Activated CD4-positive, alpha-beta T cell treated with anti-CD3 and anti-CD28 coated beads, Interleukin-2, amount 10 ng/mL, durations not matched to agents 7 days and 5 days (primary cell): ENCODE measurements around the gene ADCY5. TPM values are rescaled to one million over a fixed set of nuclear protein-coding genes. Genes with fewer than 3 reads are reported as not detected.
A peak's percentile ranks its signal among the peaks of the same experiment; 100 is the strongest.

Experiments
- CTCF ChIA-PET: fragments of 350-600 bp; sonication (Branson Sonifier 250); formaldehyde crosslinking; loops from one replicate; lab custom pipeline; 2021; ENCODE audit warnings: antibody characterized with exemption; lab: Charles Lee
- POLR2A ChIA-PET: fragments of 350-600 bp; sonication (Branson Sonifier 250); formaldehyde crosslinking; loops from one replicate; lab custom pipeline; 2021; ENCODE audit warnings: antibody characterized with exemption; lab: Charles Lee
- DNase-seq: peaks from one replicate; pipeline ENCODE4 v3.0.0-alpha.2; 2020
- H3K27ac Mint-ChIP-seq: one replicate; pipeline ENCODE4 v1.8.0; 2021; ENCODE audit warnings: mild to moderate bottlenecking, moderate library complexity, mixed read lengths
- H3K27me3 Mint-ChIP-seq: one replicate; pipeline ENCODE4 v1.8.0; 2021; ENCODE audit warnings: mixed read lengths
- H3K36me3 Mint-ChIP-seq: one replicate; pipeline ENCODE4 v1.8.0; 2021; ENCODE audit warnings: low read depth, mixed read lengths
- H3K4me1 Mint-ChIP-seq: one replicate; pipeline ENCODE4 v1.8.0; 2021; ENCODE audit warnings: mixed read lengths
- H3K4me3 Mint-ChIP-seq: one replicate; pipeline ENCODE4 v1.8.0; 2021; ENCODE audit warnings: mild to moderate bottlenecking, moderate library complexity, mixed read lengths
- H3K9me3 Mint-ChIP-seq: one replicate; pipeline ENCODE4 v1.8.0; 2021; ENCODE audit warnings: mixed read lengths
- total RNA-seq, 2 experiments: library from RNA; stranded (reverse); gene quantifications; one replicate each; pipeline ENCODE4 v1.2.3, GENCODE V29; 2021

ADCY5 gene
- total RNA-seq, 2 experiments from 2014 or later, result not detected

GRCh38 chr3:123276346-123277006 lies 172.4 kb downstream of the ADCY5 start:
- POLR2A ChIA-PET, result no interaction called here
- H3K27ac Mint-ChIP-seq, result no peak overlapping the region
- H3K9me3 Mint-ChIP-seq, result no peaks in the 10 kb centered on the region
- H3K36me3 Mint-ChIP-seq, result peaks cover 2% of the 10 kb centered on the region
- no peaks in the 10 kb centered on the region for H3K27me3 Mint-ChIP-seq
- DNase-seq, result no peak
- no peak overlapping the region for H3K4me3 Mint-ChIP-seq
- H3K4me1 Mint-ChIP-seq, result no peaks in the 10 kb centered on the region
- CTCF ChIA-PET, result interaction anchor here (1.5 kb wide), 1 partner anchor 15 kb away, joined by 3 read pairs; no protein-coding TSS in a partner anchor

GRCh38 chr3:123275691-123276090 lies 173.2 kb downstream of the ADCY5 start:
- CTCF ChIA-PET, result interaction anchor here (2.0 kb wide), 1 partner anchor 12 kb away, joined by 4 read pairs; no protein-coding TSS in a partner anchor
- no peak for DNase-seq
- POLR2A ChIA-PET, result no interaction called here
- Mint-ChIP-seq H3K9me3 (no peaks in the 10 kb centered on the region), H3K27me3 (no peaks in the 10 kb centered on the region), H3K4me1 (no peaks in the 10 kb centered on the region), H3K27ac (no peak overlapping the region), H3K4me3 (no peak overlapping the region), H3K36me3 (peaks cover 4% of the 10 kb centered on the region)

GRCh38 chr3:123272547-123272946 lies 176.3 kb downstream of the ADCY5 start:
- no peak for DNase-seq
- Mint-ChIP-seq H3K27me3 (no peaks in the 10 kb centered on the region), H3K36me3 (peaks cover 11% of the 10 kb centered on the region), H3K4me3 (no peak overlapping the region), H3K9me3 (no peaks in the 10 kb centered on the region), H3K4me1 (no peaks in the 10 kb centered on the region), H3K27ac (no peak overlapping the region)
- ChIA-PET CTCF (no interaction called here), POLR2A (interaction anchor here (0.6 kb wide), 1 partner anchor 29 kb away, joined by 3 read pairs; no protein-coding TSS in a partner anchor)

- no peaks in the 10 kb centered on the region for H3K9me3 Mint-ChIP-seq
- H3K4me1 Mint-ChIP-seq, result no peaks in the 10 kb centered on the region
Observed at GRCh38 chr3:123271466-123272159, 177.3 kb downstream of the ADCY5 start.

GRCh38 chr3:123270818-123271217 lies 178.1 kb downstream of the ADCY5 start:
- Mint-ChIP-seq H3K9me3 (no peaks in the 10 kb centered on the region), H3K4me1 (no peaks in the 10 kb centered on the region), H3K27me3 (no peaks in the 10 kb centered on the region), H3K36me3 (peaks cover 16% of the 10 kb centered on the region), H3K27ac (no peak overlapping the region), H3K4me3 (no peak overlapping the region)
- ChIA-PET POLR2A (no interaction called here), CTCF (no interaction called here)
- no peak for DNase-seq

More at GRCh38 chr3:123271466-123272159, 177.3 kb downstream of the ADCY5 start:
- Mint-ChIP-seq H3K27me3 (no peaks in the 10 kb centered on the region), H3K27ac (no peak overlapping the region), H3K36me3 (peaks cover 14% of the 10 kb centered on the region), H3K4me3 (no peak overlapping the region)
- ChIA-PET CTCF (no interaction called here), POLR2A (interaction anchor here (0.6 kb wide), 1 partner anchor 30 kb away, joined by 3 read pairs; no protein-coding TSS in a partner anchor)
- DNase-seq, result no peak

- POLR2A ChIA-PET, result no interaction called here
- no peak overlapping the region for H3K27ac Mint-ChIP-seq
- no peaks in the 10 kb centered on the region for H3K9me3 Mint-ChIP-seq
- no peak for DNase-seq
- H3K27me3 Mint-ChIP-seq, result no peaks in the 10 kb centered on the region
- no peaks in the 10 kb centered on the region for H3K4me1 Mint-ChIP-seq
- CTCF ChIA-PET, result no interaction called here
- no peak overlapping the region for H3K4me3 Mint-ChIP-seq
- H3K36me3 Mint-ChIP-seq, result peaks cover 19% of the 10 kb centered on the region
Observed at GRCh38 chr3:123267821-123268220, 181.1 kb downstream of the ADCY5 start.

GRCh38 chr3:123263941-123264340 lies 184.9 kb downstream of the ADCY5 start:
- no peak overlapping the region for H3K27ac Mint-ChIP-seq
- no peaks in the 10 kb centered on the region for H3K27me3 Mint-ChIP-seq
- ChIA-PET CTCF (interaction anchor here (1.6 kb wide), 1 partner anchor 11 kb away, joined by 4 read pairs; no protein-coding TSS in a partner anchor), POLR2A (no interaction called here)
- peaks cover 12% of the 10 kb centered on the region for H3K4me1 Mint-ChIP-seq
- no peak overlapping the region for H3K4me3 Mint-ChIP-seq
- H3K9me3 Mint-ChIP-seq, result no peaks in the 10 kb centered on the region
- peaks cover 16% of the 10 kb centered on the region for H3K36me3 Mint-ChIP-seq
- DNase-seq, result no peak

GRCh38 chr3:123262868-123263267 lies 186.0 kb downstream of the ADCY5 start:
- CTCF ChIA-PET, result interaction anchor here (1.6 kb wide), 1 partner anchor 12 kb away, joined by 4 read pairs; no protein-coding TSS in a partner anchor
- POLR2A ChIA-PET, result no interaction called here
- Mint-ChIP-seq H3K27ac (no peak overlapping the region), H3K4me1 (peaks cover 14% of the 10 kb centered on the region), H3K36me3 (peaks cover 9% of the 10 kb centered on the region), H3K4me3 (no peak overlapping the region), H3K27me3 (no peaks in the 10 kb centered on the region), H3K9me3 (no peaks in the 10 kb centered on the region)
- DNase-seq, result no peak

GRCh38 chr3:123262226-123262625 lies 186.7 kb downstream of the ADCY5 start:
- peaks cover 6% of the 10 kb centered on the region for H3K36me3 Mint-ChIP-seq
- POLR2A ChIA-PET, result no interaction called here
- H3K27ac Mint-ChIP-seq, result peak overlapping the region; percentile 78
- no peak overlapping the region for H3K4me3 Mint-ChIP-seq
- H3K27me3 Mint-ChIP-seq, result no peaks in the 10 kb centered on the region
- CTCF ChIA-PET, result interaction anchor here (0.7 kb wide), 1 partner anchor 348 kb away, joined by 4 read pairs; no protein-coding TSS in a partner anchor
- DNase-seq, result no peak
- no peaks in the 10 kb centered on the region for H3K9me3 Mint-ChIP-seq
- peaks cover 14% of the 10 kb centered on the region for H3K4me1 Mint-ChIP-seq

- H3K27me3 Mint-ChIP-seq, result no peaks in the 10 kb centered on the region
- no peak for DNase-seq
- POLR2A ChIA-PET, result no interaction called here
- CTCF ChIA-PET, result interaction anchor here (0.7 to 1.0 kb wide), 2 partner anchors 15 to 347 kb away, joined by 3 to 4 read pairs; no protein-coding TSS in a partner anchor
- no peak overlapping the region for H3K4me3 Mint-ChIP-seq
- no peaks in the 10 kb centered on the region for H3K9me3 Mint-ChIP-seq
- H3K4me1 Mint-ChIP-seq, result peaks cover 14% of the 10 kb centered on the region
- H3K36me3 Mint-ChIP-seq, result peaks cover 5% of the 10 kb centered on the region
- peak overlapping the region; percentile 78 for H3K27ac Mint-ChIP-seq
Observed at GRCh38 chr3:123261666-123262065, 187.2 kb downstream of the ADCY5 start.

- H3K4me1 Mint-ChIP-seq, result peaks cover 18% of the 10 kb centered on the region
- POLR2A ChIA-PET, result no interaction called here
- H3K27me3 Mint-ChIP-seq, result no peaks in the 10 kb centered on the region
- H3K27ac Mint-ChIP-seq, result no peak overlapping the region
- no peak overlapping the region for H3K4me3 Mint-ChIP-seq
- CTCF ChIA-PET, result interaction anchor here (0.6 kb wide), 1 partner anchor 318 kb away, joined by 3 read pairs; no protein-coding TSS in a partner anchor
- DNase-seq, result peak; percentile 24
- no peaks in the 10 kb centered on the region for H3K36me3 Mint-ChIP-seq
- no peaks in the 10 kb centered on the region for H3K9me3 Mint-ChIP-seq
Observed at GRCh38 chr3:123258811-123259420, 190.0 kb downstream of the ADCY5 start.

- ChIA-PET POLR2A (no interaction called here), CTCF (no interaction called here)
- peaks cover 18% of the 10 kb centered on the region for H3K4me1 Mint-ChIP-seq
- H3K27me3 Mint-ChIP-seq, result no peaks in the 10 kb centered on the region
- no peaks in the 10 kb centered on the region for H3K36me3 Mint-ChIP-seq
- no peak overlapping the region for H3K4me3 Mint-ChIP-seq
- no peak for DNase-seq
- no peaks in the 10 kb centered on the region for H3K9me3 Mint-ChIP-seq
- no peak overlapping the region for H3K27ac Mint-ChIP-seq
Observed at GRCh38 chr3:123258359-123258758, 190.5 kb downstream of the ADCY5 start.

GRCh38 chr3:123256256-123256655 lies 192.6 kb downstream of the ADCY5 start:
- no peak for DNase-seq
- CTCF ChIA-PET, result no interaction called here
- no peak overlapping the region for H3K27ac Mint-ChIP-seq
- POLR2A ChIA-PET, result no interaction called here
- H3K27me3 Mint-ChIP-seq, result no peaks in the 10 kb centered on the region
- H3K4me3 Mint-ChIP-seq, result no peak overlapping the region
- peaks cover 5% of the 10 kb centered on the region for H3K36me3 Mint-ChIP-seq
- H3K4me1 Mint-ChIP-seq, result peaks cover 10% of the 10 kb centered on the region
- H3K9me3 Mint-ChIP-seq, result no peaks in the 10 kb centered on the region
